Measurements from ENCODE around the gene ZFYVE28. TPM values are rescaled to one million over a fixed set of nuclear protein-coding genes. Genes with fewer than 3 reads are reported as not detected.

ZFYVE28 gene
- total and polyA plus RNA-seq, 10 of the 15 experiments (the other 5 are each of a cell fraction or from before 2014, with no cell fraction given): 0.06 to 1.9 (median 0.22) TPM; not detected in 1

DNA sequence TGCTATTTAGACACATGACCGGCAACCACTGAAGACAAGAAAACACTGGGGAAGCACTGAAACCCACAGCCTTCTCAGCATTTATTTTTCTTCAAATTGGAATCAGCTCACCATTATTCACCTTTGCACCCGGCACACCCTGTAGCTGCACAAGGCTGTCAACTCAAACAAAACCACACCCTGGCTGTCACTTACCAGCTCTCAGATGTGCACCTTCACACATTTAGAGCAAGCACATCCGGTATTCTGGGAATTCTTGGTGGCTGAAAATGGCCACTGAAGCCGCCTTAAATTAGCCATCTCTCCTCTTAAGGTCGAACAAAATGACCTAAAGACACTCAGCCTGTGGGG, 5.9 kb downstream of the ZFYVE28 start:
- Histone ChIP-seq H3K27me3 (replicated peaks in 1 of 2; ENCODE audit: control insufficient read depth in 2 of 2, insufficient read depth in 2 of 2, low read length in 1 of 2) (peaks cover 5 to 12% of the 10 kb centered on the region in 2 experiments), H3K4me3 (peak overlapping the region; percentile 58; the same call in 1 of the 2 replicates)
- SMC1A ChIA-PET (ENCODE audit: uncharacterized antibody, unreplicated experiment): interaction anchor here (0.9 to 2.2 kb wide), 13 partner anchors 8 to 192 kb away, joined by 3 to 21 read pairs (median 3); partner anchors contain the start of genes HAUS3, MXD4 and POLN
- TF ChIP-seq ZNF207 (IDR thresholded peaks at IDR 0.05; ENCODE audit: borderline replicate concordance) (no peak), MYB (IDR thresholded peaks at IDR 0.05; ENCODE audit: borderline replicate concordance, low read depth, low read length) (no peak), HCFC1 (IDR thresholded peaks at IDR 0.05; ENCODE audit: low read length) (no peak), ZBTB33 (IDR thresholded peaks at IDR 0.05) (no peak), KLF5 (IDR thresholded peaks at IDR 0.05; ENCODE audit: partially characterized antibody) (no peak), RBBP5 (conservative IDR thresholded peaks at IDR 0.05) (no peak), POLR2AphosphoS2 (IDR thresholded peaks at IDR 0.05; ENCODE audit: low read depth, low read length) (no peak), ZNF622 (IDR thresholded peaks at IDR 0.05) (no peak), BCL11A (IDR thresholded peaks at IDR 0.05; ENCODE audit: low read depth, low read length) (no peak), NFYB (IDR thresholded peaks at IDR 0.05; ENCODE audit: insufficient read depth, low read depth, low read length) (no peak), POLR2A (IDR thresholded peaks at IDR 0.05; ENCODE audit: low read depth, low read length) (no peak), EED (IDR thresholded peaks at IDR 0.05; ENCODE audit: low read depth) (no peak), RB1 (IDR thresholded peaks at IDR 0.05; ENCODE audit: borderline replicate concordance) (no peak), LARP7 (IDR thresholded peaks at IDR 0.05) (no peak)
- TF ChIP-seq, protein P1, sequence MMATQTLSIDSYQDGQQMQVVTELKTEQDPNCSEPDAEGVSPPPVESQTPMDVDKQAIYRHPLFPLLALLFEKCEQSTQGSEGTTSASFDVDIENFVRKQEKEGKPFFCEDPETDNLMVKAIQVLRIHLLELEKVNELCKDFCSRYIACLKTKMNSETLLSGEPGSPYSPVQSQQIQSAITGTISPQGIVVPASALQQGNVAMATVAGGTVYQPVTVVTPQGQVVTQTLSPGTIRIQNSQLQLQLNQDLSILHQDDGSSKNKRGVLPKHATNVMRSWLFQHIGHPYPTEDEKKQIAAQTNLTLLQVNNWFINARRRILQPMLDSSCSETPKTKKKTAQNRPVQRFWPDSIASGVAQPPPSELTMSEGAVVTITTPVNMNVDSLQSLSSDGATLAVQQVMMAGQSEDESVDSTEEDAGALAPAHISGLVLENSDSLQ (IDR thresholded peaks at IDR 0.05): peak; percentile 87
- TF ChIP-seq, protein P2, sequence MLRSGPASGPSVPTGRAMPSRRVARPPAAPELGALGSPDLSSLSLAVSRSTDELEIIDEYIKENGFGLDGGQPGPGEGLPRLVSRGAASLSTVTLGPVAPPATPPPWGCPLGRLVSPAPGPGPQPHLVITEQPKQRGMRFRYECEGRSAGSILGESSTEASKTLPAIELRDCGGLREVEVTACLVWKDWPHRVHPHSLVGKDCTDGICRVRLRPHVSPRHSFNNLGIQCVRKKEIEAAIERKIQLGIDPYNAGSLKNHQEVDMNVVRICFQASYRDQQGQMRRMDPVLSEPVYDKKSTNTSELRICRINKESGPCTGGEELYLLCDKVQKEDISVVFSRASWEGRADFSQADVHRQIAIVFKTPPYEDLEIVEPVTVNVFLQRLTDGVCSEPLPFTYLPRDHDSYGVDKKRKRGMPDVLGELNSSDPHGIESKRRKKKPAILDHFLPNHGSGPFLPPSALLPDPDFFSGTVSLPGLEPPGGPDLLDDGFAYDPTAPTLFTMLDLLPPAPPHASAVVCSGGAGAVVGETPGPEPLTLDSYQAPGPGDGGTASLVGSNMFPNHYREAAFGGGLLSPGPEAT (IDR thresholded peaks at IDR 0.05; ENCODE audit: low read depth): 0 out of 2 replicates have a peak, but pooled peaks have one; percentile 3
- TF ChIP-seq, protein P3, sequence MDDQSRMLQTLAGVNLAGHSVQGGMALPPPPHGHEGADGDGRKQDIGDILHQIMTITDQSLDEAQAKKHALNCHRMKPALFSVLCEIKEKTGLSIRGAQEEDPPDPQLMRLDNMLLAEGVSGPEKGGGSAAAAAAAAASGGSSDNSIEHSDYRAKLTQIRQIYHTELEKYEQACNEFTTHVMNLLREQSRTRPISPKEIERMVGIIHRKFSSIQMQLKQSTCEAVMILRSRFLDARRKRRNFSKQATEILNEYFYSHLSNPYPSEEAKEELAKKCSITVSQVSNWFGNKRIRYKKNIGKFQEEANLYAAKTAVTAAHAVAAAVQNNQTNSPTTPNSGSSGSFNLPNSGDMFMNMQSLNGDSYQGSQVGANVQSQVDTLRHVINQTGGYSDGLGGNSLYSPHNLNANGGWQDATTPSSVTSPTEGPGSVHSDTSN (IDR thresholded peaks at IDR 0.05; ENCODE audit: insufficient replicate concordance, low read depth, low read length): peak; percentile 53

More for the DNA sequence above, 5.9 kb downstream of the ZFYVE28 start:
- H3K9ac ChIP-seq (ENCODE audit: control insufficient read depth, insufficient read depth, low read length): peak overlapping the region; percentile 22; the same call in 1 of the 2 replicates
- ChIA-PET CTCF (interaction anchor here (0.5 to 2.9 kb wide), 17 partner anchors 9 to 457 kb away, joined by 3 to 15 read pairs (median 4); partner anchors contain the start of genes HAUS3, MXD4 and POLN), RAD21 (ENCODE audit: unreplicated experiment) (interaction anchor here (0.5 to 2.6 kb wide), 18 partner anchors 9 to 1490 kb away, joined by 3 to 12 read pairs (median 4); partner anchors contain the start of genes FAM193A and MXD4), POLR2A (interaction anchor here (1.3 to 1.8 kb wide), 4 partner anchors 19 to 172 kb away, joined by 4 to 5 read pairs (median 4); partner anchors contain the start of genes MXD4 and RNF4)
- no peaks in the 10 kb centered on the region for H3K9me3 ChIP-seq (replicated peaks; ENCODE audit: control insufficient read depth, insufficient read depth, low read length)
- H3K4me2 ChIP-seq (ENCODE audit: control insufficient read depth, insufficient read depth): peak overlapping the region; percentile 71
- no peak for DNase-seq (ENCODE audit: low read depth, low spot score)
- 6% methylated on average over 5 of the region's 5 CpGs for WGBS (ENCODE audit: insufficient coverage, insufficient replicate concordance, low lambda C conversion rate, missing lambda C conversion rate)
- FAIRE-seq: peak; percentile 90
- peak overlapping the region; percentile 60 for H3K27ac ChIP-seq (ENCODE audit: control insufficient read depth, insufficient read depth)
- peak overlapping the region; percentile 71 for H2AFZ ChIP-seq (ENCODE audit: control insufficient read depth, low read depth, low read length)
- peaks cover 46% of the 10 kb centered on the region for H3K4me1 ChIP-seq (ENCODE audit: control insufficient read depth, insufficient read depth, low read length)
- no peaks in the 10 kb centered on the region; the same call in 1 of the 2 replicates for H3K79me2 ChIP-seq (ENCODE audit: control insufficient read depth, insufficient read depth, low read length)
- BruUV-seq (replicated peaks): TSS peak; percentile 60
- no peaks in the 10 kb centered on the region for H3K36me3 ChIP-seq (ENCODE audit: control insufficient read depth in 2 of 2, insufficient read depth in 2 of 2, low read length in 1 of 2)
- ATAC-seq: peak; percentile 51
- H4K20me1 ChIP-seq (ENCODE audit: control insufficient read depth, insufficient read depth): no peaks in the 10 kb centered on the region
- in situ Hi-C loops (cut with MboI): no loop called here
- intact Hi-C loops (cut with micrococcal nuclease; ENCODE audit: unreplicated experiment): loop anchor here (2.0 to 10.0 kb wide), 3 partner anchors 150 to 538 kb away; partner anchors contain the start of genes HAUS3, MXD4, NSD2 and POLN

All from GM12878 (cell line).